ENCODE results near the gene LRRC17.

GRCh38 chr7:102913826-102914225 lies 1.0 kb downstream of the LRRC17 start:
- TF ChIP-seq POLR2A (IDR thresholded peaks at IDR 0.05; ENCODE audit: low read depth) (no peak), CTCF (IDR thresholded peaks at IDR 0.05) (no peak), EP300 (IDR thresholded peaks at IDR 0.05) (no peak), POLR2AphosphoS5 (IDR thresholded peaks at IDR 0.05) (no peak)

All from esophagus muscularis mucosa (tissue), 4 donors.